HAP-1 (cell line): Measurements from ENCODE around the gene TEAD2.
"Not testable (repeated sequence)": the region's sequence is repeated elsewhere in the genome, so short reads cannot be mapped to it uniquely, and the experiment has no call there.

Experiments
- DNase-seq, 2 experiments: peaks; one replicate each; pipeline ENCODE4 v3.0.0-alpha.2; 2016 to 2020; ENCODE audit warnings: low spot score in 2 of 2
- H3K27me3 ChIP-seq: fragments of 250-450 bp; sonication (Bioruptor Pico); 2 replicates; pipeline ENCODE4 v1.5.1; 2020; ENCODE audit warnings: low read depth, mild to moderate bottlenecking, moderate library complexity
- H3K36me3 ChIP-seq: fragments of 250-450 bp; sonication (Bioruptor Pico); replicated peaks from 2 replicates; pipeline ENCODE4 v1.5.1; 2020; ENCODE audit warnings: mild to moderate bottlenecking
- H3K4me1 ChIP-seq: fragments of 250-450 bp; sonication (Bioruptor Pico); 2 replicates; pipeline ENCODE4 v1.5.1; 2020; ENCODE audit warnings: mild to moderate bottlenecking
- H3K4me3 ChIP-seq: fragments of 250-450 bp; sonication (Bioruptor Pico); 2 replicates; pipeline ENCODE4 v1.5.1; 2020; ENCODE audit warnings: mild to moderate bottlenecking, moderate library complexity
- H3K9me3 ChIP-seq: fragments of 250-450 bp; sonication (Bioruptor Pico); 2 replicates; pipeline ENCODE4 v1.5.1; 2020; ENCODE audit warnings: mild to moderate bottlenecking, moderate library complexity
- in situ Hi-C: fragments of 300-500 bp; cut with MboI; formaldehyde crosslinking; loops from 3 replicates; pipeline ENCODE4 v1.14.3; 2020; ENCODE audit warnings: low sequenced_read_pairs, inconsistent platforms, mixed read lengths

TEAD2 gene

GRCh38 chr19:49325756-49326155, 36.5 kb downstream of the TEAD2 start:
- in situ Hi-C loops, H3K4me3 ChIP-seq, DNase-seq, H3K36me3 ChIP-seq, H3K9me3 ChIP-seq, H3K4me1 ChIP-seq, H3K27me3 ChIP-seq: not testable (repeated sequence)

GRCh38 chr19:49324801-49325576, 37.2 kb downstream of the TEAD2 start, which contains the start of gene SLC6A16:
SLC6A16 (minus strand) TSS chr19:49325191; CDS start chr19:49311347, 13,844 bp downstream.
- Histone ChIP-seq H3K4me1 (no peaks in the 10 kb centered on the region), H3K27me3 (no peaks in the 10 kb centered on the region; the same call in 1 of the 2 replicates), H3K4me3 (no peak within 1 kb of the TSS), H3K9me3 (0 out of 2 replicates have a peak, but pooled peaks cover 7% of the 10 kb centered on the region), H3K36me3 (no peaks in the 10 kb centered on the region)
- in situ Hi-C loops: no loop called here
- no peak for DNase-seq

- no peak for DNase-seq
- Histone ChIP-seq H3K4me3 (no peak overlapping the region), H3K27me3 (no peaks in the 10 kb centered on the region; the same call in 1 of the 2 replicates), H3K9me3 (0 out of 2 replicates have a peak, but pooled peaks cover 7% of the 10 kb centered on the region), H3K36me3 (no peaks in the 10 kb centered on the region), H3K4me1 (no peaks in the 10 kb centered on the region)
- in situ Hi-C loops: no loop called here
These were observed 43.9 kb downstream of the TEAD2 start for GRCh38 chr19:49318296-49318695.

GRCh38 chr19:49316284-49316683, 45.9 kb downstream of the TEAD2 start:
- 0 out of 2 replicates have a peak, but pooled peaks cover 2% of the 10 kb centered on the region for H3K9me3 ChIP-seq
- DNase-seq: no peak
- H3K27me3 ChIP-seq: no peaks in the 10 kb centered on the region
- H3K36me3 ChIP-seq: no peaks in the 10 kb centered on the region
- H3K4me3 ChIP-seq: no peak overlapping the region
- H3K4me1 ChIP-seq: no peaks in the 10 kb centered on the region
- in situ Hi-C loops: no loop called here

- DNase-seq: no peak
- H3K9me3 ChIP-seq: no peaks in the 10 kb centered on the region
- in situ Hi-C loops: no loop called here
These were observed 47.1 kb downstream of the TEAD2 start for GRCh38 chr19:49315111-49315510.

GRCh38 chr19:49309087-49309486, 53.1 kb downstream of the TEAD2 start:
- Histone ChIP-seq H3K27me3 (no peaks in the 10 kb centered on the region), H3K4me3 (no peak overlapping the region), H3K36me3 (no peaks in the 10 kb centered on the region), H3K4me1 (no peaks in the 10 kb centered on the region), H3K9me3 (no peaks in the 10 kb centered on the region)
- DNase-seq: no peak
- in situ Hi-C loops: no loop called here

More at GRCh38 chr19:49315111-49315510, 47.1 kb downstream of the TEAD2 start:
- Histone ChIP-seq H3K4me1 (no peaks in the 10 kb centered on the region), H3K27me3 (no peaks in the 10 kb centered on the region), H3K4me3 (no peak overlapping the region), H3K36me3 (no peaks in the 10 kb centered on the region)

GRCh38 chr19:49306734-49307133, 55.5 kb downstream of the TEAD2 start:
- in situ Hi-C loops: not testable (repeated sequence)

GRCh38 chr19:49301866-49302252, 60.4 kb downstream of the TEAD2 start:
- Histone ChIP-seq H3K9me3 (no peaks in the 10 kb centered on the region), H3K4me1 (peaks cover 7% of the 10 kb centered on the region; the same call in 1 of the 2 replicates), H3K36me3 (no peaks in the 10 kb centered on the region), H3K27me3 (no peaks in the 10 kb centered on the region; the same call in 1 of the 2 replicates), H3K4me3 (no peak overlapping the region)
- no peak for DNase-seq
- in situ Hi-C loops: no loop called here

More at GRCh38 chr19:49306734-49307133, 55.5 kb downstream of the TEAD2 start:
- not testable (repeated sequence) for H3K4me1 ChIP-seq, H3K9me3 ChIP-seq, H3K4me3 ChIP-seq, H3K27me3 ChIP-seq, DNase-seq, H3K36me3 ChIP-seq

GRCh38 chr19:49301165-49301865, 60.9 kb downstream of the TEAD2 start:
- peak overlapping the region; percentile 14 for H3K4me3 ChIP-seq
- DNase-seq: peak; percentile 59 to 90
- H3K36me3 ChIP-seq: no peaks in the 10 kb centered on the region
- H3K9me3 ChIP-seq: no peaks in the 10 kb centered on the region
- in situ Hi-C loops: no loop called here
- peaks cover 7% of the 10 kb centered on the region; the same call in 1 of the 2 replicates for H3K4me1 ChIP-seq
- H3K27me3 ChIP-seq: no peaks in the 10 kb centered on the region; the same call in 1 of the 2 replicates

GRCh38 chr19:49298653-49299052, 63.6 kb downstream of the TEAD2 start:
- H3K27me3 ChIP-seq, H3K4me3 ChIP-seq, H3K9me3 ChIP-seq, DNase-seq, in situ Hi-C loops, H3K4me1 ChIP-seq, H3K36me3 ChIP-seq: not testable (repeated sequence)

GRCh38 chr19:49297403-49297802, 64.8 kb downstream of the TEAD2 start:
- H3K27me3 ChIP-seq: no peaks in the 10 kb centered on the region; the same call in 1 of the 2 replicates
- no peak overlapping the region for H3K4me3 ChIP-seq
- no peak for DNase-seq
- no peaks in the 10 kb centered on the region for H3K9me3 ChIP-seq
- H3K4me1 ChIP-seq: peaks cover 2% of the 10 kb centered on the region; the same call in 1 of the 2 replicates
- in situ Hi-C loops: no loop called here
- no peaks in the 10 kb centered on the region for H3K36me3 ChIP-seq

- no peaks in the 10 kb centered on the region for H3K9me3 ChIP-seq
- H3K4me3 ChIP-seq: no peak overlapping the region
- no peak for DNase-seq
- no peaks in the 10 kb centered on the region for H3K4me1 ChIP-seq
- H3K27me3 ChIP-seq: no peaks in the 10 kb centered on the region; the same call in 1 of the 2 replicates
- no peaks in the 10 kb centered on the region for H3K36me3 ChIP-seq
- in situ Hi-C loops: no loop called here
These were observed 66.9 kb downstream of the TEAD2 start for GRCh38 chr19:49295208-49295880.

- no peaks in the 10 kb centered on the region for H3K9me3 ChIP-seq
- DNase-seq: no peak
These were observed 67.8 kb downstream of the TEAD2 start for GRCh38 chr19:49294401-49294800.

More at GRCh38 chr19:49294401-49294800, 67.8 kb downstream of the TEAD2 start:
- in situ Hi-C loops: no loop called here
- H3K27me3 ChIP-seq: no peaks in the 10 kb centered on the region; the same call in 1 of the 2 replicates
- H3K4me3 ChIP-seq: no peak overlapping the region
- H3K4me1 ChIP-seq: no peaks in the 10 kb centered on the region
- H3K36me3 ChIP-seq: no peaks in the 10 kb centered on the region
